Mucosa of descending colon (tissue), 3 donors: Measurements from ENCODE around the gene VTI1B. TPM values are rescaled to one million over a fixed set of nuclear protein-coding genes. Genes with fewer than 3 reads are reported as not detected.

Source experiments
- ATAC-seq: fragments of 200-7000 bp; cut with Tn5 transposase; one replicate; pipeline ENCODE4 v1.9.1; 2020; ENCODE audit warnings: mild to moderate bottlenecking, moderate library complexity
- DNase-seq, 3 donors: peaks; one replicate each; pipeline ENCODE4 v3.0.0-alpha.2; 2020
- H3K36me3 ChIP-seq: fragments of 200-600 bp; one replicate; pipeline ENCODE4 v1.8.0; 2021; ENCODE audit warnings: low read depth, mild to moderate bottlenecking
- H3K4me1 ChIP-seq: fragments of 200-600 bp; one replicate; pipeline ENCODE4 v1.8.0; 2021; ENCODE audit warnings: low read depth, mild to moderate bottlenecking
- H3K4me3 ChIP-seq: fragments of 200-600 bp; one replicate; pipeline ENCODE4 v1.8.0; 2021; ENCODE audit warnings: mild to moderate bottlenecking
- H3K9me3 ChIP-seq: fragments of 200-600 bp; one replicate; pipeline ENCODE4 v1.8.0; 2021; ENCODE audit warnings: mild to moderate bottlenecking
- CTCF ChIP-seq: fragments of 200-600 bp; IDR thresholded peaks from one replicate; pipeline ENCODE4 v1.8.0; 2022; ENCODE audit warnings: antibody characterized with exemption, mild to moderate bottlenecking
- intact Hi-C, 2 donors: fragments of 100-400 bp; cut with DNase I in 1 of 2; cut with micrococcal nuclease in 1 of 2; formaldehyde crosslinking; loops; one replicate each; pipeline versions ENCODE4 v1.11.0 to v1.11.1; 2022; cut with DNase I, micrococcal nuclease
- total RNA-seq, 3 donors: library from RNA; stranded (reverse); fragmentation: NEBNext Ultra II Directional in 2 of 3; extraction: Animal tissue kit (Norgen Biotek cat#: 25700) in 2 of 3; gene quantifications; one replicate each; pipeline versions ENCODE4 v1.2.1 to v1.2.4, GENCODE V29; 2021 to 2023
- donor health status: DM: no; HTN: no; CAD: no; lungs with moderate emphysema.
- donor health status: DM: no; HTN: no; CAD: no.
- donor health status: DM: no; HTN: yes; CAD: no.

The VTI1B gene
- total RNA-seq, 3 donors from 2014 or later: 110 to 162 (median 148) TPM

GRCh38 chr14:67673451-67673850 lies 981 bp downstream of the VTI1B start:
- peaks cover 28% of the 10 kb centered on the region for H3K4me1 ChIP-seq

GRCh38 chr14:67668559-67668958 lies 5.9 kb downstream of the VTI1B start:
- ATAC-seq: no peak
- Histone ChIP-seq H3K4me1 (peaks cover 22% of the 10 kb centered on the region), H3K9me3 (no peaks in the 10 kb centered on the region), H3K4me3 (no peak overlapping the region), H3K36me3 (no peaks in the 10 kb centered on the region)
- DNase-seq: no peak
- intact Hi-C loops: loop anchor here in 1 of 2 donors (5.0 kb wide), 1 partner anchor 51 kb away; the partner anchor contains the start of gene ARG2
- no peak for TF ChIP-seq CTCF

More at GRCh38 chr14:67673451-67673850, 981 bp downstream of the VTI1B start:
- DNase-seq (no peak), ATAC-seq (no peak)
- TF ChIP-seq CTCF: no peak
- intact Hi-C loops: no loop called here
- Histone ChIP-seq H3K36me3 (no peaks in the 10 kb centered on the region), H3K4me3 (no peak overlapping the region), H3K9me3 (no peaks in the 10 kb centered on the region)

- Histone ChIP-seq H3K4me3 (no peak overlapping the region), H3K9me3 (no peaks in the 10 kb centered on the region), H3K4me1 (peaks cover 9% of the 10 kb centered on the region), H3K36me3 (no peaks in the 10 kb centered on the region)
- DNase-seq (peak in 1 of 3 donors; percentile 41), ATAC-seq (peak; percentile 86)
- no peak for TF ChIP-seq CTCF
- intact Hi-C loops: loop anchor here in 1 of 2 donors (5.0 kb wide), 1 partner anchor 50 kb away; the partner anchor contains the start of gene ARG2
Observed at GRCh38 chr14:67666750-67667449, 7.5 kb downstream of the VTI1B start.

GRCh38 chr14:67665868-67666267 lies 8.6 kb downstream of the VTI1B start:
- ATAC-seq (no peak), DNase-seq (no peak)
- intact Hi-C loops: loop anchor here in 1 of 2 donors (5.0 kb wide), 1 partner anchor 49 kb away; the partner anchor contains the start of gene ARG2
- Histone ChIP-seq H3K9me3 (no peaks in the 10 kb centered on the region), H3K36me3 (no peaks in the 10 kb centered on the region), H3K4me3 (no peak overlapping the region), H3K4me1 (peaks cover 9% of the 10 kb centered on the region)
- TF ChIP-seq CTCF: no peak

- no peak overlapping the region for H3K4me3 ChIP-seq
- H3K4me1 ChIP-seq: peaks cover 3% of the 10 kb centered on the region
- TF ChIP-seq CTCF: no peak
- intact Hi-C loops: no loop called here
- ATAC-seq (no peak), DNase-seq (no peak)
- H3K36me3 ChIP-seq: no peaks in the 10 kb centered on the region
- no peaks in the 10 kb centered on the region for H3K9me3 ChIP-seq
Observed at GRCh38 chr14:67663633-67664032, 10.8 kb downstream of the VTI1B start.
